PC-3 (cell line): ENCODE data around the gene NDUFA8. TPM values are rescaled to one million over a fixed set of nuclear protein-coding genes. Genes with fewer than 3 reads are reported as not detected.

Experiments used
- ATAC-seq: fragments of 200-7000 bp; cut with Tn5 transposase; 2 replicates; pipeline ENCODE4 v1.9.1; 2020; ENCODE audit warnings: mild to moderate bottlenecking, moderate library complexity
- BruUV-seq: library from RNA; stranded (reverse); fragments of 400-500 nt; replicated peaks from 2 replicates; lab custom pipeline; 2021; lab: Mats Ljungman, UMichigan
- CTCF ChIA-PET: fragments of 300-600 bp; sonication (Branson Sonifier 250); formaldehyde crosslinking; loops from one replicate; lab custom pipeline; 2022; ENCODE audit warnings: antibody characterized with exemption; lab: Charles Lee
- POLR2A ChIA-PET: fragments of 300-600 bp; sonication (Branson Sonifier 250); formaldehyde crosslinking; loops from one replicate; lab custom pipeline; 2022; ENCODE audit warnings: antibody characterized with exemption; ENCODE audit not compliant: unreplicated experiment; lab: Charles Lee
- DNase-seq: peaks from one replicate; pipeline ENCODE4 v3.0.0-alpha.2; 2015
- H2AFZ ChIP-seq: fragments of 300-600 bp; sonication (generic); 2 replicates; pipeline ENCODE4 v1.6.0; 2016; ENCODE audit warnings: antibody characterized with exemption, low read length
- H3F3A ChIP-seq: fragments of 300-600 bp; sonication (generic); one replicate; pipeline ENCODE4 v1.6.0; 2017; ENCODE audit warnings: antibody characterized with exemption, low read length, control low read depth, mild to moderate bottlenecking; ENCODE audit not compliant: unreplicated experiment
- H3K27ac ChIP-seq: fragments of 300-600 bp; sonication (generic); 2 replicates; pipeline ENCODE4 v1.5.1; 2016; ENCODE audit warnings: mild to moderate bottlenecking, low read length
- H3K27me3 ChIP-seq: fragments of 300-600 bp; sonication (generic); 2 replicates; pipeline ENCODE4 v1.6.1; 2016; ENCODE audit warnings: low read length, mixed read lengths
- H3K36me3 ChIP-seq: fragments of 300-600 bp; sonication (generic); 2 replicates; pipeline ENCODE4 v1.6.1; 2016; ENCODE audit warnings: low read depth, mixed run types, low read length, mixed read lengths
- H3K4me1 ChIP-seq: fragments of 300-600 bp; sonication (generic); 2 replicates; pipeline ENCODE4 v1.5.1; 2016; ENCODE audit warnings: low read length; ENCODE audit not compliant: insufficient read depth
- H3K4me2 ChIP-seq: fragments of 300-600 bp; sonication (generic); 2 replicates; pipeline ENCODE4 v1.6.0; 2016; ENCODE audit warnings: low read length
- H3K4me3 ChIP-seq: fragments of 300-600 bp; sonication (generic); 2 replicates; pipeline ENCODE4 v1.5.1; 2016; ENCODE audit warnings: mild to moderate bottlenecking, low read length, mixed read lengths
- H3K79me2 ChIP-seq: fragments of 300-600 bp; sonication (generic); 2 replicates; pipeline ENCODE4 v1.6.1; 2017; ENCODE audit warnings: low read length, mixed read lengths
- H3K9ac ChIP-seq: fragments of 300-600 bp; sonication (generic); 2 replicates; pipeline ENCODE4 v1.6.0; 2016; ENCODE audit warnings: mild to moderate bottlenecking, low read length
- H3K9me2 ChIP-seq: fragments of 300-600 bp; sonication (generic); replicated peaks from 2 replicates; pipeline ENCODE4 v1.6.1; 2016; ENCODE audit warnings: mixed run types, low read length, mixed read lengths
- H3K9me3 ChIP-seq: fragments of 300-600 bp; sonication (generic); 2 replicates; pipeline ENCODE4 v1.6.1; 2016; ENCODE audit warnings: low read length, mixed read lengths
- H4K20me1 ChIP-seq: fragments of 300-600 bp; sonication (generic); 2 replicates; pipeline ENCODE4 v1.6.1; 2016; ENCODE audit warnings: low read length, mixed read lengths
- EZH2 ChIP-seq: fragments of 300-600 bp; sonication (generic); IDR thresholded peaks from one replicate; pipeline ENCODE4 v1.6.1; 2017; ENCODE audit warnings: antibody characterized with exemption, mild to moderate bottlenecking, low read length; ENCODE audit not compliant: unreplicated experiment
- EZH2phosphoT487 ChIP-seq: fragments of 300-600 bp; sonication (generic); IDR thresholded peaks from 2 replicates; pipeline ENCODE4 v1.6.1; 2018; ENCODE audit warnings: mild to moderate bottlenecking, antibody characterized with exemption, low read length, borderline replicate concordance
- intact Hi-C: fragments of 100-400 bp; cut with micrococcal nuclease; formaldehyde crosslinking; loops from 2 replicates; pipeline ENCODE4 v1.9.0; 2023
- total RNA-seq: library from RNA; depleted of rRNA; stranded (reverse); fragments of >200 nt; gene quantifications from 2 replicates; pipeline ENCODE4 v1.2.3, GENCODE V29; 2014
- TF ChIP-seq, protein P1 (sequence below): fragments of 300-600 bp; sonication (generic); conservative IDR thresholded peaks from 2 replicates; pipeline ENCODE4 v1.5.1; 2017; ENCODE audit warnings: antibody characterized with exemption, low read depth, mild to moderate bottlenecking, low read length

NDUFA8 gene
- total RNA-seq, 1 experiment from 2014 or later = 67.5 TPM

DNA sequence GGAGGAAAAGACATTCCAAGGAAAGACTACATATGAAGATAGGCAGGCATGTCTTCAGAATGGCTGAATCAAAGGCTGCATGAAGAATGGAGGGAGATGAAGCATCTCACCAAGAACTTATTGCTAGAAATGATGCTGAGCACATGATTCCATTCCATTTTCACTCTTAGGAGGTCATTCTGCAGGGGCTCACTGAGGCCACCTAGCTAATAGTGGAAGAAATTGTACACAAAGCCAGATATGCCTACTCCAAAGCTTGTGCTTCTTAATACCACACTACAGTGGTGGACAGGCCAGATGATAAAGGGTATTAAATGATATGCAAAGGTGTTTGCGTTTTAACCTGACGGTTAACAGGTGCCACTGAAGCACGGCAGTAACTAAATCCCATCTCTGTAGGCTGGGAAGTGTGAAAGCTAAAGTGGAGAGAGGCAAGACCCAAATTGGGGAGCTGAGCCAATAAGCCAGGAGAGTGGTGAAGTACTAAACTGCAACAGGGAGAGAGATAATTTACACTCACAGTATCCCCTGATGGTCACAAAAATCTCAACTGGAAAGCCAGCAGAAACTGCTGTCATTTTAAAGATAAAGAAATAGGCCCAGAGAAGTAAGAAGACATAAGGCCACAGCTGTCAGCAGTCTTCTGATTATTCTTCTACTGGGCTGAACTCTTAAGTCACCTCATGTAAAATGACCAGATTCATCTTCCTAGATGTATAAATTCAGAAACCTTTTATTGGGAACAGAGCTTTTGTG lies 14.6 kb downstream of the NDUFA8 start:
- DNase-seq = peak; percentile 15
- peak; percentile 23; the same call in 1 of the 2 replicates for ATAC-seq
- no peak overlapping the region for H2AFZ ChIP-seq
- H3K4me2 ChIP-seq = no peak overlapping the region
- no peak overlapping the region for H3K4me3 ChIP-seq
- no peaks in the 10 kb centered on the region for H3K79me2 ChIP-seq
- H3K9me2 ChIP-seq = no peaks in the 10 kb centered on the region
- ChIA-PET CTCF (interaction anchor here (1.0 kb wide), 1 partner anchor 19 kb away, joined by 3 read pairs; no protein-coding TSS in a partner anchor), POLR2A (interaction anchor here (0.7 kb wide), 1 partner anchor 1116 kb away, joined by 3 read pairs; no protein-coding TSS in a partner anchor)
- peaks cover 15% of the 10 kb centered on the region for H3K4me1 ChIP-seq
- intact Hi-C loops = loop anchor here (5.0 kb wide), 1 partner anchor 47 kb away; no protein-coding TSS in a partner anchor
- BruUV-seq = no TSS peak
- H3K9me3 ChIP-seq = no peaks in the 10 kb centered on the region
- no peaks in the 10 kb centered on the region for H3K27me3 ChIP-seq
- no peaks in the 10 kb centered on the region for H4K20me1 ChIP-seq
- H3K9ac ChIP-seq = no peak overlapping the region
- H3K36me3 ChIP-seq = peaks cover 26% of the 10 kb centered on the region
- H3F3A ChIP-seq = peaks cover 4% of the 10 kb centered on the region
- H3K27ac ChIP-seq = no peak overlapping the region
- TF ChIP-seq, protein P1, sequence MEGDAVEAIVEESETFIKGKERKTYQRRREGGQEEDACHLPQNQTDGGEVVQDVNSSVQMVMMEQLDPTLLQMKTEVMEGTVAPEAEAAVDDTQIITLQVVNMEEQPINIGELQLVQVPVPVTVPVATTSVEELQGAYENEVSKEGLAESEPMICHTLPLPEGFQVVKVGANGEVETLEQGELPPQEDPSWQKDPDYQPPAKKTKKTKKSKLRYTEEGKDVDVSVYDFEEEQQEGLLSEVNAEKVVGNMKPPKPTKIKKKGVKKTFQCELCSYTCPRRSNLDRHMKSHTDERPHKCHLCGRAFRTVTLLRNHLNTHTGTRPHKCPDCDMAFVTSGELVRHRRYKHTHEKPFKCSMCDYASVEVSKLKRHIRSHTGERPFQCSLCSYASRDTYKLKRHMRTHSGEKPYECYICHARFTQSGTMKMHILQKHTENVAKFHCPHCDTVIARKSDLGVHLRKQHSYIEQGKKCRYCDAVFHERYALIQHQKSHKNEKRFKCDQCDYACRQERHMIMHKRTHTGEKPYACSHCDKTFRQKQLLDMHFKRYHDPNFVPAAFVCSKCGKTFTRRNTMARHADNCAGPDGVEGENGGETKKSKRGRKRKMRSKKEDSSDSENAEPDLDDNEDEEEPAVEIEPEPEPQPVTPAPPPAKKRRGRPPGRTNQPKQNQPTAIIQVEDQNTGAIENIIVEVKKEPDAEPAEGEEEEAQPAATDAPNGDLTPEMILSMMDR = peak; percentile 59
- TF ChIP-seq EZH2phosphoT487 = no peak

GRCh38 chr9:122143876-122144405 lies 15.6 kb downstream of the NDUFA8 start:
- H3K9me2 ChIP-seq = no peaks in the 10 kb centered on the region
- no peaks in the 10 kb centered on the region for H3K9me3 ChIP-seq
- no TSS peak for BruUV-seq
- TF ChIP-seq, protein P1 = no peak
- TF ChIP-seq EZH2 = no peak
- TF ChIP-seq EZH2phosphoT487 = no peak
- H3K27me3 ChIP-seq = no peaks in the 10 kb centered on the region
- CTCF ChIA-PET = no interaction called here
- DNase-seq (no peak), ATAC-seq (no peak)
- H3K36me3 ChIP-seq = peaks cover 26% of the 10 kb centered on the region
- H4K20me1 ChIP-seq = no peaks in the 10 kb centered on the region
- no peaks in the 10 kb centered on the region for H3K79me2 ChIP-seq
- no peak overlapping the region for H3K4me3 ChIP-seq
- no peak overlapping the region for H3K27ac ChIP-seq
- no peak overlapping the region for H2AFZ ChIP-seq
- peaks cover 26% of the 10 kb centered on the region for H3K4me1 ChIP-seq
- no peak overlapping the region for H3K9ac ChIP-seq
- POLR2A ChIA-PET = no interaction called here
- H3K4me2 ChIP-seq = no peak overlapping the region
- intact Hi-C loops = loop anchor here (5.0 kb wide), 1 partner anchor 48 kb away; no protein-coding TSS in a partner anchor
- peaks cover 4% of the 10 kb centered on the region for H3F3A ChIP-seq
